Measurements from ENCODE around the gene KCTD13. TPM values are rescaled to one million over a fixed set of nuclear protein-coding genes. Genes with fewer than 3 reads are reported as not detected.
"Not testable (repeated sequence)": the region's sequence is repeated elsewhere in the genome, so short reads cannot be mapped to it uniquely, and the experiment has no call there.

Gene KCTD13
- total RNA-seq, 1 experiment from 2014 or later, result 32.4 TPM

GRCh38 chr16:29875206-29875605 is 50.8 kb downstream of the KCTD13 start:
- TF ChIP-seq EZH2 (IDR thresholded peaks at IDR 0.05; ENCODE audit: borderline replicate concordance, low read depth, low read length, poor library complexity, severe bottlenecking) (no peak), CTCF (conservative IDR thresholded peaks at IDR 0.05; ENCODE audit: low read depth, low read length) (no peak)
- Histone ChIP-seq H3K27ac (ENCODE audit: low read depth, low read length, poor library complexity, severe bottlenecking) (no peak overlapping the region), H3K27me3 (replicated peaks; ENCODE audit: insufficient read depth, low read depth, low read length, poor library complexity) (no peaks in the 10 kb centered on the region), H3K4me3 (ENCODE audit: low read depth, low read length, poor library complexity, severe bottlenecking) (no peak overlapping the region), H3K4me1 (ENCODE audit: insufficient read depth, low read length, poor library complexity, severe bottlenecking) (peaks cover 15% of the 10 kb centered on the region), H3K9me3 (ENCODE audit: low read depth, low read length, poor library complexity, severe bottlenecking) (no peaks in the 10 kb centered on the region), H3K36me3 (ENCODE audit: insufficient read depth, low read length, poor library complexity, severe bottlenecking) (no peaks in the 10 kb centered on the region)
- intact Hi-C loops (cut with micrococcal nuclease; ENCODE audit: unreplicated experiment), result no loop called here
- ChIA-PET POLR2A (ENCODE audit: low non-redundant PET) (no interaction called here), CTCF (no interaction called here)
- no TSS peak for BruUV-seq (replicated peaks)
- no peak for DNase-seq (ENCODE audit: low spot score)

DNA sequence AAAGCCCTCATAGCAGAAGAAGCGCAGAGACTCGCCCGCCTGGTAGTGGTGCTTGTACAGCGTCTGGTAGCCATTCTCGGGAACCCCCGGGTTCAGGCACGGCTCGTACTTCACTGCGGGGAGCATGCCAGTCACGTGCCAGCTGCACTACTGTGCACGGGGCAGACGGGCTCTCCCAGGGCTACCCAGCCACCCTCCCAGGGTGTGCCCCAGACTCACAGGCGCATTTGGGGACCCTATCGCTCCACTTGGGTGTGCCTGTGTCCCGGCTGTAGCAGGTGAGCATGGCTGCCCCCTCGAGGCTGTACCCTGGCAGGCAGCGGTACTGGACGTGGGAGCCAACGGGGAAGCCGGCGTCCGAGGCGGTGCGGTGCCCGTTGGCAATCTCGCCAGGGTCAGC is 52.7 kb downstream of the KCTD13 start:
- CTCF ChIA-PET, result no interaction called here
- peaks cover 15% of the 10 kb centered on the region for H3K4me1 ChIP-seq (ENCODE audit: insufficient read depth, low read length, poor library complexity, severe bottlenecking)
- H3K36me3 ChIP-seq (ENCODE audit: insufficient read depth, low read length, poor library complexity, severe bottlenecking), result no peaks in the 10 kb centered on the region
- no peak overlapping the region for H3K27ac ChIP-seq (ENCODE audit: low read depth, low read length, poor library complexity, severe bottlenecking)
- no peak for DNase-seq (ENCODE audit: low spot score)
- H3K9me3 ChIP-seq (ENCODE audit: low read depth, low read length, poor library complexity, severe bottlenecking), result no peaks in the 10 kb centered on the region
- POLR2A ChIA-PET (ENCODE audit: low non-redundant PET), result no interaction called here
- intact Hi-C loops (cut with micrococcal nuclease; ENCODE audit: unreplicated experiment), result no loop called here
- no peak overlapping the region for H3K4me3 ChIP-seq (ENCODE audit: low read depth, low read length, poor library complexity, severe bottlenecking)
- BruUV-seq (replicated peaks), result no TSS peak
- no peaks in the 10 kb centered on the region for H3K27me3 ChIP-seq (replicated peaks; ENCODE audit: insufficient read depth, low read depth, low read length, poor library complexity)
- TF ChIP-seq CTCF (conservative IDR thresholded peaks at IDR 0.05; ENCODE audit: low read depth, low read length) (no peak), EZH2 (IDR thresholded peaks at IDR 0.05; ENCODE audit: borderline replicate concordance, low read depth, low read length, poor library complexity, severe bottlenecking) (no peak)

- Histone ChIP-seq H3K27ac (ENCODE audit: low read depth, low read length, poor library complexity, severe bottlenecking) (no peak overlapping the region), H3K36me3 (ENCODE audit: insufficient read depth, low read length, poor library complexity, severe bottlenecking) (no peaks in the 10 kb centered on the region), H3K4me1 (ENCODE audit: insufficient read depth, low read length, poor library complexity, severe bottlenecking) (peaks cover 10% of the 10 kb centered on the region), H3K9me3 (ENCODE audit: low read depth, low read length, poor library complexity, severe bottlenecking) (no peaks in the 10 kb centered on the region), H3K4me3 (ENCODE audit: low read depth, low read length, poor library complexity, severe bottlenecking) (no peak overlapping the region), H3K27me3 (replicated peaks; ENCODE audit: insufficient read depth, low read depth, low read length, poor library complexity) (no peaks in the 10 kb centered on the region)
- no peak for DNase-seq (ENCODE audit: low spot score)
- TF ChIP-seq EZH2 (IDR thresholded peaks at IDR 0.05; ENCODE audit: borderline replicate concordance, low read depth, low read length, poor library complexity, severe bottlenecking), result no peak
- TF ChIP-seq CTCF (conservative IDR thresholded peaks at IDR 0.05; ENCODE audit: low read depth, low read length), result no peak
- ChIA-PET CTCF (interaction anchor here (0.6 to 1.5 kb wide), 2 partner anchors 24 to 161 kb away, joined by 3 to 4 read pairs; no protein-coding TSS in a partner anchor), POLR2A (ENCODE audit: low non-redundant PET) (no interaction called here)
- intact Hi-C loops (cut with micrococcal nuclease; ENCODE audit: unreplicated experiment), result no loop called here
- no TSS peak for BruUV-seq (replicated peaks)
These were observed 54.0 kb downstream of the KCTD13 start for GRCh38 chr16:29871822-29872546.

DNA sequence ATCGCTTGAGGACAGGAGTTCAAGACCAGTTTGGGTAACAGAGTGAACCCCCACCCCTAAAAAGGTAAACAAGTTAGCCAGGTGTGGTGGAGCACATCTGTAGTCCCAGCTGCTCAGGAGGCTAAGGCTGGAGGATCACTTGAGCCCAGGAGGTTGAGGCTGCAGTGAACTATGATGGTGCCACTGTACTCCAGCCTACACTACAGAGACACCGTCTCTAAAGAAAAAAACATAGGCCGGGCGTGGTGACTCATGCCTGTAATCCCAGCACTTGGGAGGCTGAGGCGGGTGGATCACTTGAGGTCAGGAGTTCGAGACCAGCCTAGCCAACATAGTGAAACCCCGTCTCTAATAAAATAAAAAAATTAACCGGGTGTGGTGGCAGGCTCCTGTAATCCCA is 57.0 kb downstream of the KCTD13 start:
- H3K4me3 ChIP-seq (ENCODE audit: low read depth, low read length, poor library complexity, severe bottlenecking); POLR2A ChIA-PET (ENCODE audit: low non-redundant PET); H3K27me3 ChIP-seq (replicated peaks; ENCODE audit: insufficient read depth, low read depth, low read length, poor library complexity); H3K36me3 ChIP-seq (ENCODE audit: insufficient read depth, low read length, poor library complexity, severe bottlenecking); H3K4me1 ChIP-seq (ENCODE audit: insufficient read depth, low read length, poor library complexity, severe bottlenecking); BruUV-seq (replicated peaks); DNase-seq (ENCODE audit: low spot score); H3K27ac ChIP-seq (ENCODE audit: low read depth, low read length, poor library complexity, severe bottlenecking); H3K9me3 ChIP-seq (ENCODE audit: low read depth, low read length, poor library complexity, severe bottlenecking): not testable (repeated sequence)
- CTCF ChIA-PET, result interaction anchor here (1.0 kb wide), 1 partner anchor 21 kb away, joined by 7 read pairs; no protein-coding TSS in a partner anchor
- intact Hi-C loops (cut with micrococcal nuclease; ENCODE audit: unreplicated experiment), result loop anchor here (10.0 kb wide), 1 partner anchor 54 kb away; the partner anchor contains the start of genes PAGR1 and PRRT2

Data from A673 (cell line).